PC-9 (cell line): ENCODE data around the gene CMIP. TPM values are rescaled to one million over a fixed set of nuclear protein-coding genes. Genes with fewer than 3 reads are reported as not detected.

ENCODE experiments used
- BruUV-seq: library from RNA; stranded (reverse); fragments of 400-500 nt; replicated peaks from 2 replicates; lab custom pipeline; 2021; lab: Mats Ljungman, UMichigan
- CTCF ChIA-PET: fragments of 300-600 bp; sonication (Branson Sonifier 250); formaldehyde crosslinking; loops from one replicate; lab custom pipeline; 2022; ENCODE audit warnings: antibody characterized with exemption; lab: Charles Lee
- POLR2A ChIA-PET: fragments of 300-600 bp; sonication (Branson Sonifier 250); formaldehyde crosslinking; loops from one replicate; lab custom pipeline; 2022; ENCODE audit warnings: antibody characterized with exemption; ENCODE audit not compliant: unreplicated experiment; lab: Charles Lee
- DNase-seq, 2 experiments: peaks; one replicate each; pipeline versions ENCODE4 v3.0.0 to v3.0.0-alpha.2; 2015 to 2022; ENCODE audit warnings: mixed read lengths in 1 of 2
- H2AFZ ChIP-seq: fragments of 200-600 bp; sonication (generic); 2 replicates; pipeline ENCODE4 v1.8.1; 2017; ENCODE audit warnings: antibody characterized with exemption
- H3F3A ChIP-seq: fragments of 200-600 bp; sonication (generic); 2 replicates; pipeline ENCODE4 v1.8.1; 2017; ENCODE audit warnings: antibody characterized with exemption, mild to moderate bottlenecking, low read depth; ENCODE audit not compliant: insufficient read depth
- H3K27ac ChIP-seq: fragments of 200-600 bp; sonication (generic); 2 replicates; pipeline ENCODE4 v1.6.1; 2016; ENCODE audit warnings: mixed run types
- H3K27me3 ChIP-seq: fragments of 200-600 bp; sonication (generic); 2 replicates; pipeline ENCODE4 v1.6.1; 2016; ENCODE audit warnings: low read depth, mixed run types; ENCODE audit not compliant: insufficient read depth
- H3K36me3 ChIP-seq: fragments of 200-600 bp; sonication (generic); 2 replicates; pipeline ENCODE4 v1.6.1; 2016; ENCODE audit warnings: low read depth, mixed run types
- H3K4me1 ChIP-seq: fragments of 200-600 bp; sonication (generic); replicated peaks from 2 replicates; pipeline ENCODE4 v1.6.1; 2016; ENCODE audit warnings: mixed run types; ENCODE audit not compliant: insufficient read depth
- H3K4me2 ChIP-seq: fragments of 200-600 bp; sonication (generic); 2 replicates; pipeline ENCODE4 v1.6.1; 2017; ENCODE audit warnings: mixed run types
- H3K4me3 ChIP-seq: fragments of 200-600 bp; sonication (generic); 2 replicates; pipeline ENCODE4 v1.6.1; 2016; ENCODE audit warnings: mixed run types
- H3K79me2 ChIP-seq: fragments of 200-600 bp; sonication (generic); 2 replicates; pipeline ENCODE4 v1.6.1; 2017; ENCODE audit warnings: low read depth, mixed run types
- H3K9me2 ChIP-seq: fragments of 200-600 bp; sonication (generic); 2 replicates; pipeline ENCODE4 v1.8.1; 2017; ENCODE audit warnings: mild to moderate bottlenecking; ENCODE audit not compliant: insufficient read depth
- H3K9me3 ChIP-seq: fragments of 200-600 bp; sonication (generic); 2 replicates; pipeline ENCODE4 v1.8.1; 2016; ENCODE audit warnings: low read depth; ENCODE audit not compliant: insufficient read depth
- H4K20me1 ChIP-seq: fragments of 200-600 bp; sonication (generic); 2 replicates; pipeline ENCODE4 v1.8.1; 2017; ENCODE audit not compliant: insufficient read depth
- CTCF ChIP-seq: fragments of 200-600 bp; sonication (generic); conservative IDR thresholded peaks from 2 replicates; pipeline ENCODE4 v1.6.1; 2017; ENCODE audit warnings: mixed run types, antibody characterized with exemption, mild to moderate bottlenecking, moderate library complexity
- EZH2 ChIP-seq: fragments of 200-600 bp; sonication (generic); IDR thresholded peaks from 2 replicates; pipeline ENCODE4 v1.8.0; 2017; ENCODE audit warnings: antibody characterized with exemption, low read depth
- intact Hi-C: fragments of 100-400 bp; cut with micrococcal nuclease; formaldehyde crosslinking; loops from one replicate; pipeline ENCODE4 v1.10.0; 2022; ENCODE audit not compliant: unreplicated experiment
- total RNA-seq: library from RNA; stranded (reverse); gene quantifications from 2 replicates; pipeline ENCODE4 v1.2.3, GENCODE V29; 2021

The CMIP gene
- total RNA-seq, 1 experiment from 2014 or later, result 96.6 TPM

- peaks cover 23% of the 10 kb centered on the region for H4K20me1 ChIP-seq
- TF ChIP-seq EZH2 (no peak), CTCF (no peak)
- ChIA-PET POLR2A (no interaction called here), CTCF (no interaction called here)
- H3F3A ChIP-seq, result peaks cover 25% of the 10 kb centered on the region; the same call in 1 of the 2 replicates
- no peaks in the 10 kb centered on the region for H3K36me3 ChIP-seq
- H3K27ac ChIP-seq, result no peak overlapping the region
- H2AFZ ChIP-seq, result no peak overlapping the region
- intact Hi-C loops, result loop anchor here (5.0 kb wide), 1 partner anchor 105 kb away; no protein-coding TSS in a partner anchor
- no peaks in the 10 kb centered on the region for H3K27me3 ChIP-seq
- no peak overlapping the region for H3K4me2 ChIP-seq
- BruUV-seq, result no TSS peak
- H3K9me2 ChIP-seq, result no peaks in the 10 kb centered on the region
- H3K79me2 ChIP-seq, result peaks cover 71% of the 10 kb centered on the region
- no peak for DNase-seq
- H3K9me3 ChIP-seq, result no peaks in the 10 kb centered on the region
- no peak overlapping the region for H3K4me3 ChIP-seq
- H3K4me1 ChIP-seq, result peaks cover 17% of the 10 kb centered on the region
Observed at GRCh38 chr16:81597079-81597658, 152.6 kb downstream of the CMIP start.

GRCh38 chr16:81598083-81598482 lies 153.5 kb downstream of the CMIP start:
- Histone ChIP-seq H3F3A (peaks cover 25% of the 10 kb centered on the region; the same call in 1 of the 2 replicates), H3K27ac (no peak overlapping the region), H3K4me2 (no peak overlapping the region), H3K9me2 (no peaks in the 10 kb centered on the region), H3K27me3 (no peaks in the 10 kb centered on the region), H3K4me3 (no peak overlapping the region), H4K20me1 (peaks cover 23% of the 10 kb centered on the region), H2AFZ (no peak overlapping the region), H3K36me3 (no peaks in the 10 kb centered on the region), H3K4me1 (peaks cover 17% of the 10 kb centered on the region), H3K9me3 (no peaks in the 10 kb centered on the region), H3K79me2 (peaks cover 67% of the 10 kb centered on the region)
- intact Hi-C loops, result loop anchor here (5.0 kb wide), 1 partner anchor 106 kb away; no protein-coding TSS in a partner anchor
- ChIA-PET CTCF (no interaction called here), POLR2A (no interaction called here)
- no peak for DNase-seq
- no TSS peak for BruUV-seq
- TF ChIP-seq EZH2 (no peak), CTCF (no peak)

GRCh38 chr16:81599034-81599744 lies 154.6 kb downstream of the CMIP start:
- peaks cover 21% of the 10 kb centered on the region; the same call in 1 of the 2 replicates for H3F3A ChIP-seq
- intact Hi-C loops, result loop anchor here (1.0 to 5.0 kb wide), 2 partner anchors 107 to 155 kb away; partner anchors contain the start of gene CMIP
- no peaks in the 10 kb centered on the region for H3K9me3 ChIP-seq
- H2AFZ ChIP-seq, result no peak overlapping the region
- no peak overlapping the region; the same call in 1 of the 2 replicates for H3K27ac ChIP-seq
- H4K20me1 ChIP-seq, result peaks cover 23% of the 10 kb centered on the region
- peak in 1 of 2 experiments; percentile 69 for DNase-seq
- no peak overlapping the region for H3K4me2 ChIP-seq
- peaks cover 70% of the 10 kb centered on the region for H3K79me2 ChIP-seq
- H3K36me3 ChIP-seq, result no peaks in the 10 kb centered on the region
- H3K9me2 ChIP-seq, result no peaks in the 10 kb centered on the region
- H3K4me3 ChIP-seq, result no peak overlapping the region
- ChIA-PET CTCF (interaction anchor here (0.6 kb wide), 1 partner anchor 76 kb away, joined by 3 read pairs; no protein-coding TSS in a partner anchor), POLR2A (interaction anchor here (0.6 kb wide), 1 partner anchor 324 kb away, joined by 6 read pairs; no protein-coding TSS in a partner anchor)
- H3K27me3 ChIP-seq, result no peaks in the 10 kb centered on the region
- H3K4me1 ChIP-seq, result peaks cover 17% of the 10 kb centered on the region
- no TSS peak for BruUV-seq
- TF ChIP-seq EZH2 (no peak), CTCF (no peak)
